Fibroblast of skin of abdomen (primary cell): Measurements from ENCODE around the gene CPNE4. TPM values are rescaled to one million over a fixed set of nuclear protein-coding genes. Genes with fewer than 3 reads are reported as not detected.
"Not testable (repeated sequence)": the region's sequence is repeated elsewhere in the genome, so short reads cannot be mapped to it uniquely, and the experiment has no call there.

Experiments used
- DNase-seq: peaks from one replicate; pipeline ENCODE4 v3.0.0-alpha.2; 2013
- polyA plus RNA-seq, 2 experiments: library from polyadenylated mRNA; unstranded; fragments of 120-200 nt; gene quantifications; one replicate each; pipeline ENCODE4 v1.2.1, GENCODE V29; 2013; ENCODE audit not compliant: insufficient read length in 2 of 2

The CPNE4 gene
- 0.68 TPM for polyA plus RNA-seq (2013, experiment 1 of 2; ENCODE audit: insufficient read length)
- 0.30 TPM for polyA plus RNA-seq (2013, experiment 2 of 2; ENCODE audit: insufficient read length)

DNA sequence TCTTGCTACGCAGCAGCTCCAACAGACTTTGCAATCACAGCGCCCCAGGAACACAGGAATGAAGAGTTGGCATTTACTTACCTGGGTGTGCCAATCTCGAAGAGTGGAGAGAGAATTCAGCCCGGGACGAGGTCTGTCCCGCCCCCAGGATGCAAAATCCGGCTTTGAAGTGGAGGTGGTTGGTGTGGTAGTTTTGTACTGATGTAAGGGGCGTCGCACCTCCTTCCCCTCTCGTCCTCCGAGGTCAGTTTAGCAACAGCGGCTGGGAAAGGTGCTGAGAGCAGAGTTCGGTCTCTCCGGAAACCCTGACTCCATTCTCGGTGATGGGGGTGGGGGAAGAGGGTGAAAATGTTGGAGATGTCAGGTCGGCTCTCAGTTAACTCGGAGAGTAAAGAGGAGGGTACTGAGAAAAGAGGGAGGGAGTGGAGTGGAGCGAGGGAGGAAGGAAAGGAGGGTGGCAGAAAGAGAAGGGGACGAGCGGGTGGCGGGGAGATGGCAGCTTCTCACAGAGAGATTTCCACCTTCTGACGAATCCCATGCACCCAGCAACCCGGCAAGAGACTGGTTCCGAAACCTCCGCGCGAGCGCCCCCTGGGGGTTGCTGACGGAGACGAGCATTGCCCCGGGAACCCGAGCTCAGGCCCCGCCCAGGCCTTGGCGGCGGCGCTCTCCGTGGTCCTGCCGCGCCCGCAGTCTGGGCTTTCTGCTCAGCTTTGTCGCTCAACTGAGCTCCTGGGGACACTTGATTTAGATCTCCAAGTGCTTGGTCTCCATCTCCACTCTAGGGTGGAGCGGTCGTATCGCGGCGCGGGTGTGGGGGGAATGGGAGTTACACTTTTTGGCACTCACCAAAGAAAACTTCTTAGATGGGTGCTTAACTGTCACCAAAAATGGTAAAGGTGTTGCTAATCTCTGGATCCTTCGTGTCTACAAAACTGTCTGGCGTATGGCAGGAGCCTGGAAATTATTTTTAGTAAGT lies at the start of gene CPNE4:
Gene CPNE4 (minus strand): TSS at position 529 of the 979 bp plus-strand sequence.
- DNase-seq, result peak; percentile 75

DNA sequence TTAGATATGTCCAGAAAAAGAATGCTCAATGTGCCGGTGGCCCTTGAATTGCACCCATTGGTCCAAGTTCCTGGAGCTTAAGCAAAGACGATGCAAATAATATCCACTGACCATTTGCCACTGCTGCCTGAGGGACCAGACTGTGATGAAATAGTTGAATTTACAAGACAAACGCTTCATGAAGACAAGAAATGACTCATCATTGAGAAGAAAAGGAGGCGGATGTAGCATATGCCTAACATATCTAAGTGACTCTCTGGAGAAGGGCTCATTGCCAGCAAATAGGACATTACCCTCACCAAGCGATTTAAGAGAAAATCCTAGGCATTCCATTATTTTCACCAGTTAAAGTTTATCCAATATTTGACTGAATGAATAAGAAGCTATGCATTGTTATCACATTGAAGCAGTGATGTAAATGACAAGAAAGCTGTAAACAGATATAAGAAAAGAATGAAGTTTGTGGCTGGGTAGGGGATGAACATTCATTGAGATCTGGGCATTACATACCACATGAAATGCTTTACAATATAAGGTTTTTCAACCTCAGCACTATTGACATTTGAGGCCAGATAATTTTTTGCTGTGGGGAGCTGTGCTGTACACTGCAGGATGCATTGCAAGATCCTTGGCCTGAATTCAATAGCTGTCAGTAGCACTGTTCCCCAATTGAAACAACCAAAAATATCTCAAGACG lies 48.9 kb upstream of the CPNE4 start:
- peak; percentile 8 for DNase-seq

- no peak for DNase-seq
Measured at GRCh38 chr3:132083159-132083558, 48.3 kb upstream of the CPNE4 start.

DNA sequence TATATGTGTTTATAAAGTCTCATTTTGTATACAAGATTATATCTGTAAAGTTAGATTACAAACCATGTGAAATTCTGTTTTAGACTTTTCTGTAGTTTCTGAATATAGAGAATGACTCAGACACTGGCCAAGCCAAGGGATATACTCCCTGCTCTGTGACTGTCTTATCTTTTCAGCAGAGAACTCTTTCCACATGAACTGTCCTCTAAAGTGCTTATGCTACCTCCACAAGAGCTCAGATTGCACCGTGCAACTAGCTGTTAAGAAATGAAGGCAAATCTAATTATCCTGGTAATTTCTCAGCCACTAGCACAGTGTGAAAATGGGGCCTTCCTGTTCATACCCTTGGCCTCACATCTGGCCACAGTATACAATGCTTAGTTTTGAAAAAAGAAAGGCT lies 44.3 kb upstream of the CPNE4 start:
- DNase-seq, result no peak

DNA sequence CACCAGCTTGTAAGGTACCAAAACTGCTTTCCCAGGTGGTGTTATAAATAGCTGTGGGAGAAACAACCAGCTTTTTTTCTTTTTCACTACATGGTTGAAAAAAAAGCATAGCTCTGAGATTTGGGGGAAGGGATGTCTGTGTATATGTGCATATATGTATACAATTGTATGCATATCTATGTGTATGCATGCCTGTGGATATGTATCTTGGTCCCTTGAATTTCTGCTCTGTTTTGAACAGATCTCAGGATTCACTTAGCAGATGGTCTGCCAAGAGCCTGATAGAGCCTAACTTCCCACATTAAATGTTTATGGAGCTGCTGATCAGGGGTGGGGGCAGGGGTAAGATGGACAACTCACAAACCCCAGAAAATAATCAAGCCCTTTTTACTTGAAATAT lies 39.0 kb upstream of the CPNE4 start:
- DNase-seq, result no peak

DNA sequence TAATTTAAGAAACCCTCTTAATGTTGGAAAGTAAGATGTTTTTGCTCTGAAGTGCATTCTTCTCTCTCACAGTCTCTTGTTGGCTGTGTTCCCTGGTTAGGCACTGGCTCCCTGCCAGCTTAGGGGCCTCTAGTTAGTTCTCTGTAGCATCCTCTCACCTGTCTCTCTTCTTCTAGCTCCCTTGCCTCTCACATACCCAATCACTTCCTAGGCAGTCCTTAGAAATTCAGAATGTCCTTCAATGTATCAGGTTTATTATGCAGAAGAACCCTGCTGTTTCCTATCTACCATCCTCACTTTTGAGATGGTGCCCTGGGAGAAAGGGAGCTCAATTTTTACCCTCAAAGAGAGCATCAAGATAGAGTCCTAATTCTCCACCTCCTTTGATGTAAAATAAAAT lies 36.2 kb upstream of the CPNE4 start:
- DNase-seq, result no peak

DNA sequence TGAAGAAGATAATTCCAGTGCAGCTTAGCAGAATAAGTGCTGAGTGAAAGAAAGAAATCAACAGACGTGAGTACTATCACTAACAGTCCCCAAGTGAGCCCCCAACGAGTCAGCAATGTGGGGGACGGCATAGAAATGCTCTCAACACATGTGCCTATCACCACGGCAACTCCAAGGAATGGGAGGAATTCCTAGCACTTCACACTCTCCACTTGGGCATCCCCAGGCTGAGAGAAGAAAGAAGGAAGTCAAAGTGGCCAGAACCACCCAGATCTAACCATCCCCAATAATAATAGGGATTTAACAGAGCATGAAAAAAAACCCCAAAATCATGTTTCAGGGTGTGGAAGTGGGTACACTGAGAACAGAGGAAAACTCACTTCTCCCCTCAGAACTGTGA lies 29.3 kb upstream of the CPNE4 start:
- no peak for DNase-seq

DNA sequence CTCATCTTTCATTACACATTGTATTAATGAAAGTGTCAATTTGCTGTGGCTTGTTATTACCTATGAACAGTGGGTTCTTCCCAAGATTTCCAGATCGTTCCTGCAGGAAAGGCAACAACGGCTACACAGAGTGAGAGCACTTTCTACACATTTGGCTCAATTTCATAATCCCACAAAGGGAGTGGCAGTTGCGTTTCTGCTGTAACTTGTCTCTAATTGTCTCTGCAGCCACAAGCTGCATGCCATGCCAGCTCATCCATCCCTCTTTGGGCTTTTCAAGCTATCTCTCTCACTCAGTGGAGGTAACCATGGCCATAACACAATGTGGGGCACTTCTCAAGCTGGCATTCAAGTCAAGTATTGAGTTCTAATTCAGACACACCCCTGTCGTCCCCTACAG lies 27.7 kb upstream of the CPNE4 start:
- DNase-seq, result no peak

GRCh38 chr3:132055872-132056271 lies 21.1 kb upstream of the CPNE4 start:
- DNase-seq, result no peak

DNA sequence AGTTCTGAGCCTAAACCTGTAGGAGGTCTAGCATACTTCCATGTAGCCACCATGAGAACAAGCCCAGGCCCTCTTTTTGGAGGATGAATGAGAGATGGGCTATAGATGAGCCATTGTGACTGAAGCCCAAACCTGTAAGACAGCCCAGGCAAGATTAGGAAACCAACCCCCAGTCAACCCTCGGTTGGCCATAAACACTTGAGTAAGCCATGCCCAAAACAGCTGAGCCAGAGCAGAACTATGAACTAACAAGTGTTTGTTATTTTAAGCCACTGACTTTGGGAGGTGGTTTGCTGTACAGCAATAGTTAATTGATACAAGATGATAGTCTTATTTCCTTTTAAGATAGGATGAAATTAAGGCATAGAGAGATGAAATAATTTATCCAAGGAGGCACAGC lies 12.4 kb upstream of the CPNE4 start:
- DNase-seq, result no peak

DNA sequence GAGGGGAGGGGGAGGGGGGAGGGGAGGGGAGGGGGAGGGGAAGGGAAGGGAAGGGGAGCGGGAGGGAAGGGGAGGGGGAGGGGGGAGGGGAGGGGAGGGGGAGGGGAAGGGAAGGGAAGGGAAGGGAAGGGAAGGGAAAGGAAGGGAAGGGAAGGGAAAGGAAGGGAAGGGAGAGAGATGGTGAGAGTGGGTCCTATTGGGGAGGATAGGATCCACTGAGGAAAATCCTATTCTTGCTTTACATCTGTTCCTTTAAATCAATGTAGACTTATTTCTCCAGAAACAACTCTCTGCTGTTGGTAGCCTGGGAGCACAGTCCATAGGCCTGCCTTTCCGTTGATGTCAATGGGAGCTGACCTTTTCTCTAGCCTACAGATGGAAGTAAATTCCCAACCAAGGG lies 10.1 kb upstream of the CPNE4 start:
- DNase-seq, result not testable (repeated sequence)

DNA sequence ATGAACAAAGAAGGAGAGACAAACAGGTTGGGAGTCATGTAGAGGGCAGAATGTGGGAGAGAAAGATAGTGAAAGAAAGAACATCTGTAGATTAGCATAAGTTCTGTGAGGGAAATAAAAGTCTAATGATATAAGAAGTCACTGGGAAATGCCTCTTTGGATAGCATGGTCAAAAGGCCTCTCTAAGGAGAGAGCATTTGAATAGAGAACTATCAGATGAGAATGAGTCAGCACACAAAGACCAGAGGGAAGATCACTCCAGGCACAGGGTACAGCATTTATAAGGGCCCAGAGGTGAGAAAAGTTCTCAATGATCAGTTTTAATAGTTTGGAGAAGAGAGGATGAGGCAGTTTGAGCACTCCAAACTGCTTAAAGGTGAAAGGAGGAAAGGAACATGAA lies 7.9 kb upstream of the CPNE4 start:
- DNase-seq, result no peak

- DNase-seq, result peak; percentile 10
Measured at GRCh38 chr3:132038198-132038825, 3.5 kb upstream of the CPNE4 start.

GRCh38 chr3:132037581-132037980 lies 2.8 kb upstream of the CPNE4 start:
- no peak for DNase-seq

DNA sequence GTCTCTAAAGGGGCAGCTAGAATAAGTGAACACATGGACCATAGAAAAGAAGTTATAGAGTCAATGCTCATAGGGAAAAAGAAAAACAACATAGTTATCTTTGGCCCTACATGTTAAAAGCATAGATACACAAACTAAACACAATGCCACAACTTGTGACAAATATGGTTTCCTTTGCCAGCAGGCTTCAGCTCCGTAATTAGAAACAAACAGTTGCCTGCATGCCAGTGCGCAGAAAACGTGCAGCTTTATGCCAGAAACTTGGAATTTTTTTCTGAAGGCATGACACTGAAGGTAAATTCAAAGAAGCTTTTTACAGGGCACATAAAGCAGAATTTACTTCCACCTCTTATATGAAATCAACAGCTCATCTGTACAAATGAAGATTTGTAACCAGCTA lies 2.2 kb upstream of the CPNE4 start:
- no peak for DNase-seq

DNA sequence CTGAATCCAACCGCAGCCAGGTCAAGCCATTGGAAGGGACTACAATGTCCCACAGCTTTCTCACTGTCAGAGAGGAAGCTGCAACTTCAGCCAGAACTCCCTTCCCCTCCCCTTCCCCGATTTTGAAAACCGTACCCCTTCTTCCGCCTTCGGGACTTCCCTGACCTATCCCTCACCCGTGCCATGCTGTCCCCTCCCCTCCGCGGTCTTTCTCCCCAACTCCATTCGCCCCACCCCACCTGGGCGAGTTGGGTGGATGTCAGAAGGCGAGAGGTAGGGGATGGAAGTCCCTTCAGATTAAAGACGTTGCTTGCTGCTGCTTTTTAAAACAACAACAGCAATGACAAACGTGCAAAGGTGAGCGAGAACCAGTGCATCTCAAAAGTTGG lies 723 bp downstream of the CPNE4 start:
- DNase-seq, result no peak

- DNase-seq, result no peak
Measured at GRCh38 chr3:132033471-132033870, 1.3 kb downstream of the CPNE4 start.

DNA sequence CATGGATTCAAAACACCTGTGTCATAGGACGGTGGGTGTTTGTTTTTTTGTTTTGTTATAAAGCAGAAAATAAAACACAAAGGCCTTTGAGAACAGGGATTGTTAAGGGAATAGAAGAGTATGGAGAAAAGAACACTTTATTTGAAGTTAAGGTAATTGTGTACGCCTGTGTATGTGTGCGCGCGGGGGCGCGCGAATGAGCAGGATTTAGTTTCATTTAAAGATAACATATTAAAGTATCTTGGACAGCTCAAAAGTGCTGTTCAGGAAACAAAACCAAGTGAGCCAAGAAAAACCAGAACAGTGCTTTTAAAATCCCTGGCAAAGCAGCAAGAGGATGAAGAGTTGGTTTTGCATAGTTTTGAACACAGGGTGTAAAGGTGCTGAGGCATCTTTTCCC lies 1.9 kb downstream of the CPNE4 start:
- DNase-seq, result no peak

- DNase-seq, result peak; percentile 74
Measured at GRCh38 chr3:132029182-132029902, 5.5 kb downstream of the CPNE4 start.

DNA sequence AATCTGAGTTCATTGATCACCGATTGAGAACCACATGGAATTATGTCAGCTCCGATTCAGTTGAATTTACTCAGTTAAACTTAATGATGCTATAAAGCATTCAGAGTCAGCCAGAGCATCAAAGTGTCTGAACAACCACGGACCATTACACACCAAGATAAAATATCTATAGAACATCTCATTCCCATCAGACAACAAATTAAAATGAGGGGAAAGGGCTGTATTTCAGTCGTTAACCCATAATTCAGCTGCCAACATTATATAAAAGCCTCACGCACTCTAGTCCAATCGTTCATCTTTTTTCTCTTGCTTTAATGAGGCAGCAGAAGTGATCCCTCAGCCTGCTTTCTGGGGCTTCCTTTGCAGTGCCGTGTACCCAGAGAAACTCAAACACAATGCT lies 11.9 kb downstream of the CPNE4 start:
- DNase-seq, result no peak

- no peak for DNase-seq
Measured at GRCh38 chr3:132020058-132020457, 14.8 kb downstream of the CPNE4 start.

- no peak for DNase-seq
Measured at GRCh38 chr3:132017137-132017536, 17.7 kb downstream of the CPNE4 start.
